ENCODE measurements around the gene PAMR1.

PAMR1 gene

GRCh38 chr11:35541621-35542375 is 16.4 kb upstream of the PAMR1 start:
- H3K27me3 ChIP-seq (ENCODE audit: control insufficient read depth, insufficient read depth, low read length) = no peaks in the 10 kb centered on the region
- no peak overlapping the region for H3K27ac ChIP-seq (ENCODE audit: low read depth, low read length)
- no peak overlapping the region for H3K4me3 ChIP-seq (ENCODE audit: low read depth, low read length)
- no peak overlapping the region for H3K9ac ChIP-seq (ENCODE audit: low read length)
- peaks cover 8% of the 10 kb centered on the region for H3K4me1 ChIP-seq (ENCODE audit: control insufficient read depth, insufficient read depth, low read length)
- no peaks in the 10 kb centered on the region for H3K36me3 ChIP-seq (ENCODE audit: control insufficient read depth, insufficient read depth, low read length)
- H3K9me3 ChIP-seq (ENCODE audit: control insufficient read depth, insufficient read depth, low read depth, low read length) = no peaks in the 10 kb centered on the region

GRCh38 chr11:35540526-35540925 is 15.1 kb upstream of the PAMR1 start:
- Histone ChIP-seq H3K36me3 (ENCODE audit: control insufficient read depth, insufficient read depth, low read length) (no peaks in the 10 kb centered on the region), H3K4me1 (ENCODE audit: control insufficient read depth, insufficient read depth, low read length) (peaks cover 8% of the 10 kb centered on the region), H3K27ac (ENCODE audit: low read depth, low read length) (no peak overlapping the region), H3K4me3 (ENCODE audit: low read depth, low read length) (no peak overlapping the region), H3K9me3 (ENCODE audit: control insufficient read depth, insufficient read depth, low read depth, low read length) (no peaks in the 10 kb centered on the region), H3K27me3 (ENCODE audit: control insufficient read depth, insufficient read depth, low read length) (no peaks in the 10 kb centered on the region), H3K9ac (ENCODE audit: low read length) (no peak overlapping the region)

DNA sequence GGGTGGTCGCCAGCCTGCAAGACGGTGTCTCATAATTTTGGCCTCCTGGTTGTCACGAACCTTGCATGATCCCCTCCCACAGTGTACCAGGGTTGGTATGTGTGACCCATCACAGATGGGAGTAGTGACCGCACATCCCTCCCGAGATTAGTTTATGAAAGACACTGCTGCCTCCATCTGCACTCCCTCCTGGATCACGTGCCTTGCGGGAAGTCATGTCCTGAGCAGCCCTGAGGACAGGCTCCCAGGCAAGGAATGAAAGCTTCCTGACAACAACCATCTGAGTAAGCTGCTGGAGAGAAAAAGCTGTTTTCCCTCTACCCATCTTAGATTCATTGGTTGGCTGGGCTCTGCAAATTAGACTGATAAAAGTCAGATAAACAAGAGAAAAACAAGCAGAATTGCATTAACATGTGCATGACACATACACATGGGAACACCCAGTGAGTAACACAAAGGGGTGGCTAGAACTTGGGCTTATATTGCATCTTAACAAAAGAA is 14.4 kb upstream of the PAMR1 start:
- no peak overlapping the region for H3K4me3 ChIP-seq (ENCODE audit: low read depth, low read length)
- H3K36me3 ChIP-seq (ENCODE audit: control insufficient read depth, insufficient read depth, low read length) = no peaks in the 10 kb centered on the region
- no peaks in the 10 kb centered on the region for H3K9me3 ChIP-seq (ENCODE audit: control insufficient read depth, insufficient read depth, low read depth, low read length)
- peaks cover 8% of the 10 kb centered on the region for H3K4me1 ChIP-seq (ENCODE audit: control insufficient read depth, insufficient read depth, low read length)
- H3K9ac ChIP-seq (ENCODE audit: low read length) = no peak overlapping the region
- no peak overlapping the region for H3K27ac ChIP-seq (ENCODE audit: low read depth, low read length)
- H3K27me3 ChIP-seq (ENCODE audit: control insufficient read depth, insufficient read depth, low read length) = no peaks in the 10 kb centered on the region

GRCh38 chr11:35539256-35539655 is 13.8 kb upstream of the PAMR1 start:
- Histone ChIP-seq H3K27me3 (ENCODE audit: control insufficient read depth, insufficient read depth, low read length) (no peaks in the 10 kb centered on the region), H3K4me1 (ENCODE audit: control insufficient read depth, insufficient read depth, low read length) (peaks cover 8% of the 10 kb centered on the region), H3K9ac (ENCODE audit: low read length) (no peak overlapping the region), H3K9me3 (ENCODE audit: control insufficient read depth, insufficient read depth, low read depth, low read length) (no peaks in the 10 kb centered on the region), H3K27ac (ENCODE audit: low read depth, low read length) (no peak overlapping the region), H3K36me3 (ENCODE audit: control insufficient read depth, insufficient read depth, low read length) (no peaks in the 10 kb centered on the region), H3K4me3 (ENCODE audit: low read depth, low read length) (no peak overlapping the region)

DNA sequence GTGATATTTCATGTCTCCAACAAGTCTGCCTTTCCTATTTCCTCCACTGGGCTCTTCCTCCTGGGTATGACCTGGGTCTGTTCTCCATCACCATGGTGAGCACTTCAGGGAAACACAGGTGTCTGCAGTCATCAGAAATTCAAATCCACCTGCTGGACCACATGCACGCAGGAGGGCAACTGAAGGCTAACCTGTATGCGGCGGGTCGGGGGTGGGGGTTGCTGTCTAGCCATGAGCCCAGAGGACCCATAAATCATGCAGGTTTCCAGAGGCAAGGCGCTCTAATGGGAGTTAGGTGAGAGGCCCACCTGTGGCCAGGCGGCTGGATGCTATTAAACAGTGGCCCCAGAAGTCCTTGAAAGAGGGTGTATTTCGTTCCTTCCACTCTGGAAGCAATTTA is 11.1 kb upstream of the PAMR1 start:
- Histone ChIP-seq H3K4me3 (ENCODE audit: low read depth, low read length) (no peak overlapping the region), H3K4me1 (ENCODE audit: control insufficient read depth, insufficient read depth, low read length) (peaks cover 8% of the 10 kb centered on the region), H3K27ac (ENCODE audit: low read depth, low read length) (no peak overlapping the region)

GRCh38 chr11:35531246-35531645 is 5.8 kb upstream of the PAMR1 start:
- Histone ChIP-seq H3K9ac (ENCODE audit: low read length) (no peak overlapping the region), H3K36me3 (ENCODE audit: control insufficient read depth, insufficient read depth, low read length) (no peaks in the 10 kb centered on the region), H3K4me1 (ENCODE audit: control insufficient read depth, insufficient read depth, low read length) (no peaks in the 10 kb centered on the region), H3K9me3 (ENCODE audit: control insufficient read depth, insufficient read depth, low read depth, low read length) (no peaks in the 10 kb centered on the region), H3K27me3 (ENCODE audit: control insufficient read depth, insufficient read depth, low read length) (peaks cover 2% of the 10 kb centered on the region), H3K27ac (ENCODE audit: low read depth, low read length) (no peak overlapping the region), H3K4me3 (ENCODE audit: low read depth, low read length) (no peak overlapping the region)

More for the DNA sequence above, 11.1 kb upstream of the PAMR1 start:
- H3K9ac ChIP-seq (ENCODE audit: low read length) = no peak overlapping the region
- H3K9me3 ChIP-seq (ENCODE audit: control insufficient read depth, insufficient read depth, low read depth, low read length) = no peaks in the 10 kb centered on the region
- no peaks in the 10 kb centered on the region for H3K27me3 ChIP-seq (ENCODE audit: control insufficient read depth, insufficient read depth, low read length)
- H3K36me3 ChIP-seq (ENCODE audit: control insufficient read depth, insufficient read depth, low read length) = no peaks in the 10 kb centered on the region

- H3K27me3 ChIP-seq (ENCODE audit: control insufficient read depth, insufficient read depth, low read length) = peaks cover 14% of the 10 kb centered on the region
- no peaks in the 10 kb centered on the region for H3K9me3 ChIP-seq (ENCODE audit: control insufficient read depth, insufficient read depth, low read depth, low read length)
- H3K4me1 ChIP-seq (ENCODE audit: control insufficient read depth, insufficient read depth, low read length) = peaks cover 3% of the 10 kb centered on the region; the same call in 1 of the 2 replicates
Observed at GRCh38 chr11:35529971-35530495, 4.6 kb upstream of the PAMR1 start.

GRCh38 chr11:35526370-35526792 is 965 bp upstream of the PAMR1 start:
- H3K36me3 ChIP-seq (ENCODE audit: control insufficient read depth, insufficient read depth, low read length) = no peaks in the 10 kb centered on the region
- H3K9me3 ChIP-seq (ENCODE audit: control insufficient read depth, insufficient read depth, low read depth, low read length) = no peaks in the 10 kb centered on the region
- peak overlapping the region; percentile 1 for H3K9ac ChIP-seq (ENCODE audit: low read length)
- H3K4me1 ChIP-seq (ENCODE audit: control insufficient read depth, insufficient read depth, low read length) = peaks cover 25% of the 10 kb centered on the region
- peaks cover 33% of the 10 kb centered on the region for H3K27me3 ChIP-seq (ENCODE audit: control insufficient read depth, insufficient read depth, low read length)
- H3K4me3 ChIP-seq (ENCODE audit: low read depth, low read length) = peak overlapping the region; percentile 82
- no peak overlapping the region for H3K27ac ChIP-seq (ENCODE audit: low read depth, low read length)

More at GRCh38 chr11:35529971-35530495, 4.6 kb upstream of the PAMR1 start:
- Histone ChIP-seq H3K9ac (ENCODE audit: low read length) (no peak overlapping the region), H3K27ac (ENCODE audit: low read depth, low read length) (no peak overlapping the region), H3K4me3 (ENCODE audit: low read depth, low read length) (no peak overlapping the region), H3K36me3 (ENCODE audit: control insufficient read depth, insufficient read depth, low read length) (no peaks in the 10 kb centered on the region)

GRCh38 chr11:35524780-35525179 is 636 bp downstream of the PAMR1 start:
- Histone ChIP-seq H3K27me3 (ENCODE audit: control insufficient read depth, insufficient read depth, low read length) (peaks cover 33% of the 10 kb centered on the region), H3K4me3 (ENCODE audit: low read depth, low read length) (peak overlapping the region; percentile 82), H3K27ac (ENCODE audit: low read depth, low read length) (no peak overlapping the region), H3K4me1 (ENCODE audit: control insufficient read depth, insufficient read depth, low read length) (peaks cover 25% of the 10 kb centered on the region), H3K9ac (ENCODE audit: low read length) (no peak overlapping the region), H3K9me3 (ENCODE audit: control insufficient read depth, insufficient read depth, low read depth, low read length) (no peaks in the 10 kb centered on the region), H3K36me3 (ENCODE audit: control insufficient read depth, insufficient read depth, low read length) (no peaks in the 10 kb centered on the region)

DNA sequence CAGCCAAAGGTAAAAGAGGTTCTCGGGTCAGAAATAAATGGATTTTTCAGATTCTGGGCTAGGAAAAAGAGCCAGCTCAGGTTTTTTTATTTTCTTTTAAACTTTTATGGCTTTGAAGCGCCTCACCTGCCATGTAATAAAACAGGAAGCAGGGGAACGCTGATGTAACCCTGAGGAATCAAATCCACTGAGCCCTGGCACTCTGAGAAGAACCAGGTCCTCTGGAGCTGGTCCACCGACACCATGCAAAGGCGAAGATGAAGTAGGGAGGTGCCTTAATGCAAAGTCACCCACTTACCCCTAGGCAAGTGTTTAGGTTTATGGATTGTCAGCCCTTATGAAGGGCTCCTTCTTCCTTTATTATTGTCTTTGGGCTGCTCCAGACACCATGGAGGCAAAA is 1.6 kb downstream of the PAMR1 start:
- H3K9me3 ChIP-seq (ENCODE audit: control insufficient read depth, insufficient read depth, low read depth, low read length) = no peaks in the 10 kb centered on the region
- no peak overlapping the region for H3K27ac ChIP-seq (ENCODE audit: low read depth, low read length)
- peaks cover 25% of the 10 kb centered on the region for H3K4me1 ChIP-seq (ENCODE audit: control insufficient read depth, insufficient read depth, low read length)
- peaks cover 33% of the 10 kb centered on the region for H3K27me3 ChIP-seq (ENCODE audit: control insufficient read depth, insufficient read depth, low read length)
- no peak overlapping the region for H3K9ac ChIP-seq (ENCODE audit: low read length)
- no peaks in the 10 kb centered on the region for H3K36me3 ChIP-seq (ENCODE audit: control insufficient read depth, insufficient read depth, low read length)
- no peak overlapping the region for H3K4me3 ChIP-seq (ENCODE audit: low read depth, low read length)

DNA sequence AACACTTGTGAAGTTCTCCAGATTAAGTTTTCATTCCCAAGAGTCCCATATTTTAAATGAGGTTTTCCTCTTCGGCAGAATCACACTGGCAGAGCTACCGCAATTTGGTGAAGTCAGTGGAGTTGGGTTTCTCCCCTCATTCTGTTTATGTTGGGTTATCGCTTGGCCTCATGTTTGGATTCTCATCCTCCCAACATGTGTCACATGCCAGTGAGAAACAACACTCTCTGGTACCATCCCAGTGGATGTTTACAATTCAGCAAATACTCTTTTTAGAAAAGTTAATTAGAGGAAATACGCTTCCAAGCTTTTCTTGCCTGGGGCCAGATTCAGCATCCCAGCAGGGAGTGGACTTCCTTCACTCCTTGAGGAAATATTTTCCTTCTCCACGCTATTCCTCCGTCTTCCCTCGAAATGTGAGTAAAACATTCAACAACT is 2.1 kb downstream of the PAMR1 start:
- Histone ChIP-seq H3K27me3 (ENCODE audit: control insufficient read depth, insufficient read depth, low read length) (peaks cover 33% of the 10 kb centered on the region), H3K9ac (ENCODE audit: low read length) (no peak overlapping the region), H3K9me3 (ENCODE audit: control insufficient read depth, insufficient read depth, low read depth, low read length) (no peaks in the 10 kb centered on the region), H3K27ac (ENCODE audit: low read depth, low read length) (no peak overlapping the region), H3K36me3 (ENCODE audit: control insufficient read depth, insufficient read depth, low read length) (no peaks in the 10 kb centered on the region), H3K4me3 (ENCODE audit: low read depth, low read length) (no peak overlapping the region), H3K4me1 (ENCODE audit: control insufficient read depth, insufficient read depth, low read length) (peaks cover 25% of the 10 kb centered on the region)

Data from HUES6 (cell line).